CD8-positive, alpha-beta memory T cell (primary cell): ENCODE data around the gene DUS2. TPM values are rescaled to one million over a fixed set of nuclear protein-coding genes. Genes with fewer than 3 reads are reported as not detected.
A peak's percentile ranks its signal among the peaks of the same experiment; 100 is the strongest.

Experiments
- CTCF ChIA-PET: fragments of 350-600 bp; sonication (Branson Sonifier 250); formaldehyde crosslinking; loops from one replicate; lab custom pipeline; 2021; ENCODE audit warnings: antibody characterized with exemption; lab: Charles Lee
- POLR2A ChIA-PET: fragments of 350-600 bp; sonication (Branson Sonifier 250); formaldehyde crosslinking; loops from one replicate; lab custom pipeline; 2021; ENCODE audit warnings: antibody characterized with exemption; lab: Charles Lee
- DNase-seq, 5 donors: peaks; one replicate each; pipeline versions ENCODE4 v3.0.0 to v3.0.0-alpha.2; 2020 to 2022; ENCODE audit warnings: mixed read lengths in 1 of 5
- H3K27ac ChIP-seq: one replicate; pipeline ENCODE4 v1.7.0; 2013; ENCODE audit warnings: low read depth, mild to moderate bottlenecking, low read length, moderate library complexity
- H3K27me3 ChIP-seq: 2 replicates; pipeline ENCODE4 v1.7.0; 2013; ENCODE audit warnings: low read length, mild to moderate bottlenecking; ENCODE audit not compliant: insufficient read depth, poor library complexity, severe bottlenecking
- H3K36me3 ChIP-seq: 2 replicates; pipeline ENCODE4 v1.7.0; 2013; ENCODE audit warnings: mild to moderate bottlenecking, low read length, moderate library complexity; ENCODE audit not compliant: insufficient read depth
- H3K4me1 ChIP-seq: 2 replicates; pipeline ENCODE4 v1.7.0; 2013; ENCODE audit warnings: mild to moderate bottlenecking, low read length, moderate library complexity; ENCODE audit not compliant: insufficient read depth
- H3K4me3 ChIP-seq: 2 replicates; pipeline ENCODE4 v1.7.0; 2013; ENCODE audit warnings: mild to moderate bottlenecking, low read length
- H3K9me3 ChIP-seq: 2 replicates; pipeline ENCODE4 v1.7.0; 2013; ENCODE audit warnings: mild to moderate bottlenecking, low read length
- H3K27ac Mint-ChIP-seq, 8 donors: one replicate each; pipeline ENCODE4 v1.8.0; 2020 to 2021; ENCODE audit warnings: mixed read lengths in 8 of 8, mild to moderate bottlenecking in 6 of 8, inconsistent platforms in 3 of 8, moderate library complexity in 3 of 8
- H3K27me3 Mint-ChIP-seq, 2 donors: one replicate each; pipeline ENCODE4 v1.8.0; 2020 to 2021; ENCODE audit warnings: mixed read lengths in 2 of 2, mild to moderate bottlenecking in 1 of 2, moderate library complexity in 1 of 2
- H3K36me3 Mint-ChIP-seq, 3 donors: one replicate each; pipeline ENCODE4 v1.8.0; 2020 to 2021; ENCODE audit warnings: mixed read lengths in 3 of 3, inconsistent platforms in 1 of 3, mild to moderate bottlenecking in 1 of 3
- H3K4me1 Mint-ChIP-seq, 3 donors: one replicate each; pipeline ENCODE4 v1.8.0; 2020 to 2021; ENCODE audit warnings: mixed read lengths in 3 of 3, inconsistent platforms in 1 of 3, mild to moderate bottlenecking in 1 of 3
- H3K4me3 Mint-ChIP-seq, 7 donors: one replicate each; pipeline ENCODE4 v1.8.0; 2020 to 2021; ENCODE audit warnings: mixed read lengths in 7 of 7, mild to moderate bottlenecking in 6 of 7, moderate library complexity in 4 of 7, inconsistent platforms in 2 of 7
- H3K9me3 Mint-ChIP-seq, 5 donors: one replicate each; pipeline ENCODE4 v1.8.0; 2020 to 2022; ENCODE audit warnings: mixed read lengths in 5 of 5, mild to moderate bottlenecking in 3 of 5, moderate library complexity in 2 of 5, inconsistent platforms in 1 of 5
- polyA plus RNA-seq: library from polyadenylated mRNA; unstranded; fragments of 300-500 nt; fragmentation: Illumina TruSeq; gene quantifications from one replicate; pipeline ENCODE4 v1.2.3, GENCODE V29; 2021
- total RNA-seq, 2 experiments: library from RNA; stranded (reverse); gene quantifications; one replicate each; pipeline ENCODE4 v1.2.3, GENCODE V29; 2021

DUS2 gene
- total RNA-seq (10 to 100 TPM; 31.3 to 32.2 TPM), polyA plus RNA-seq (15.3 TPM)

GRCh38 chr16:68022728-68023537 is at the start of gene DUS2, which contains the start of gene DDX28:
Gene DUS2, plus strand, starts transcription at chr16:68023284. Its CDS starts 14,740 bp downstream, at chr16:68038024.
Gene DDX28, minus strand, starts transcription at chr16:68023232. Its CDS starts 30 bp downstream, at chr16:68023202.
- H3K36me3 ChIP-seq = no peaks in the 10 kb centered on the region
- Mint-ChIP-seq H3K27me3 (peaks cover 0 to 3% of the 10 kb centered on the region in 2 donors), H3K9me3 (no peaks in the 10 kb centered on the region), H3K4me3 (peak within 1 kb of the TSS; percentile 94 to 100 (median 99)), H3K4me1 (peaks cover 24 to 43% (median 34%) of the 10 kb centered on the region in 3 donors), H3K36me3 (peaks cover 3 to 45% (median 10%) of the 10 kb centered on the region in 3 donors), H3K27ac (peak within 1 kb of the TSS; percentile 85 to 100 (median 97))
- H3K9me3 ChIP-seq = no peaks in the 10 kb centered on the region
- peak; percentile 86 to 95 (median 89) for DNase-seq
- H3K4me3 ChIP-seq = peak within 1 kb of the TSS; percentile 97
- H3K27ac ChIP-seq = peak within 1 kb of the TSS; percentile 92
- ChIA-PET CTCF (interaction anchor here (0.5 to 3.1 kb wide), 14 partner anchors 12 to 206 kb away, joined by 3 to 15 read pairs (median 5); partner anchors contain the start of gene DPEP2), POLR2A (interaction anchor here (0.6 to 2.3 kb wide), 7 partner anchors 17 to 107 kb away, joined by 3 to 12 read pairs (median 3); partner anchors contain the start of genes DPEP2 and NFATC3)
- H3K27me3 ChIP-seq = no peaks in the 10 kb centered on the region
- peaks cover 28% of the 10 kb centered on the region for H3K4me1 ChIP-seq

- Mint-ChIP-seq H3K9me3 (no peaks in the 10 kb centered on the region), H3K4me1 (no peaks in the 10 kb centered on the region), H3K36me3 (no peaks in the 10 kb centered on the region), H3K27me3 (peaks cover 0 to 2% of the 10 kb centered on the region in 2 donors), H3K4me3 (no peak overlapping the region), H3K27ac (peak overlapping the region in 1 of 8 donors; percentile 32)
- no peaks in the 10 kb centered on the region for H3K27me3 ChIP-seq
- POLR2A ChIA-PET = no interaction called here
- no peak overlapping the region for H3K4me3 ChIP-seq
- no peaks in the 10 kb centered on the region for H3K36me3 ChIP-seq
- H3K4me1 ChIP-seq = no peaks in the 10 kb centered on the region
- no peaks in the 10 kb centered on the region for H3K9me3 ChIP-seq
- CTCF ChIA-PET = interaction anchor here (1.6 kb wide), 1 partner anchor 40 kb away, joined by 4 read pairs; no protein-coding TSS in a partner anchor
- H3K27ac ChIP-seq = no peak overlapping the region
- DNase-seq = no peak
These were observed 47.6 kb upstream of the DUS2 start for GRCh38 chr16:67975321-67976105.

GRCh38 chr16:67976205-67976604 is 46.9 kb upstream of the DUS2 start:
- Histone ChIP-seq H3K27ac (no peak overlapping the region), H3K36me3 (no peaks in the 10 kb centered on the region), H3K4me1 (no peaks in the 10 kb centered on the region), H3K9me3 (no peaks in the 10 kb centered on the region), H3K27me3 (no peaks in the 10 kb centered on the region), H3K4me3 (no peak overlapping the region)
- ChIA-PET CTCF (no interaction called here), POLR2A (no interaction called here)
- Mint-ChIP-seq H3K9me3 (no peaks in the 10 kb centered on the region), H3K27me3 (peaks cover 0 to 2% of the 10 kb centered on the region in 2 donors), H3K27ac (no peak overlapping the region), H3K4me3 (no peak overlapping the region), H3K36me3 (no peaks in the 10 kb centered on the region), H3K4me1 (no peaks in the 10 kb centered on the region)
- no peak for DNase-seq

- Mint-ChIP-seq H3K4me1 (no peaks in the 10 kb centered on the region), H3K4me3 (no peak overlapping the region), H3K27ac (no peak overlapping the region), H3K36me3 (no peaks in the 10 kb centered on the region), H3K9me3 (no peaks in the 10 kb centered on the region), H3K27me3 (peaks cover 0 to 2% of the 10 kb centered on the region in 2 donors)
- Histone ChIP-seq H3K36me3 (no peaks in the 10 kb centered on the region), H3K4me3 (no peak overlapping the region), H3K27me3 (no peaks in the 10 kb centered on the region), H3K27ac (no peak overlapping the region), H3K4me1 (no peaks in the 10 kb centered on the region), H3K9me3 (no peaks in the 10 kb centered on the region)
- ChIA-PET CTCF (no interaction called here), POLR2A (no interaction called here)
- DNase-seq = no peak
These were observed 46.1 kb upstream of the DUS2 start for GRCh38 chr16:67977005-67977404.

- POLR2A ChIA-PET = no interaction called here
- DNase-seq = no peak
- Mint-ChIP-seq H3K36me3 (no peaks in the 10 kb centered on the region), H3K27me3 (peaks cover 0 to 2% of the 10 kb centered on the region in 2 donors), H3K9me3 (no peaks in the 10 kb centered on the region), H3K4me3 (no peak overlapping the region), H3K27ac (peak overlapping the region in 1 of 8 donors; percentile 31), H3K4me1 (no peaks in the 10 kb centered on the region)
- Histone ChIP-seq H3K4me1 (no peaks in the 10 kb centered on the region), H3K27ac (no peak overlapping the region), H3K9me3 (no peaks in the 10 kb centered on the region), H3K4me3 (no peak overlapping the region), H3K36me3 (no peaks in the 10 kb centered on the region), H3K27me3 (no peaks in the 10 kb centered on the region)
- CTCF ChIA-PET = interaction anchor here (1.1 kb wide), 1 partner anchor 94 kb away, joined by 3 read pairs; no protein-coding TSS in a partner anchor
These were observed 45.4 kb upstream of the DUS2 start for GRCh38 chr16:67977469-67978227.

- no peaks in the 10 kb centered on the region for H3K27me3 ChIP-seq
- ChIA-PET CTCF (interaction anchor here (1.4 to 1.6 kb wide), 2 partner anchors 61 kb away, joined by 5 to 6 read pairs; no protein-coding TSS in a partner anchor), POLR2A (no interaction called here)
- H3K36me3 ChIP-seq = no peaks in the 10 kb centered on the region
- no peak within 1 kb of the TSS for H3K27ac Mint-ChIP-seq
- H3K4me1 ChIP-seq = peaks cover 21% of the 10 kb centered on the region
- peaks cover 11 to 20% (median 17%) of the 10 kb centered on the region in 3 donors for H3K4me1 Mint-ChIP-seq
- no peak within 1 kb of the TSS for H3K4me3 Mint-ChIP-seq
- H3K9me3 Mint-ChIP-seq = no peaks in the 10 kb centered on the region
- H3K4me3 ChIP-seq = no peak within 1 kb of the TSS
- no peaks in the 10 kb centered on the region for H3K9me3 ChIP-seq
- DNase-seq = no peak
- H3K27me3 Mint-ChIP-seq = peaks cover 0 to 2% of the 10 kb centered on the region in 2 donors
- H3K36me3 Mint-ChIP-seq = no peaks in the 10 kb centered on the region
- H3K27ac ChIP-seq = no peak within 1 kb of the TSS
These were observed 43.0 kb upstream of the DUS2 start, which contains the start of gene DPEP3 for GRCh38 chr16:67979955-67980678. Gene DPEP3, minus strand, starts transcription at chr16:67980499. Its CDS starts 119 bp downstream, at chr16:67980380.
